Measurements from ENCODE around the gene PARD3. TPM values are rescaled to one million over a fixed set of nuclear protein-coding genes. Genes with fewer than 3 reads are reported as not detected.

PARD3 gene
- total RNA-seq, 1 donor from 2014 or later: 37.5 TPM

DNA sequence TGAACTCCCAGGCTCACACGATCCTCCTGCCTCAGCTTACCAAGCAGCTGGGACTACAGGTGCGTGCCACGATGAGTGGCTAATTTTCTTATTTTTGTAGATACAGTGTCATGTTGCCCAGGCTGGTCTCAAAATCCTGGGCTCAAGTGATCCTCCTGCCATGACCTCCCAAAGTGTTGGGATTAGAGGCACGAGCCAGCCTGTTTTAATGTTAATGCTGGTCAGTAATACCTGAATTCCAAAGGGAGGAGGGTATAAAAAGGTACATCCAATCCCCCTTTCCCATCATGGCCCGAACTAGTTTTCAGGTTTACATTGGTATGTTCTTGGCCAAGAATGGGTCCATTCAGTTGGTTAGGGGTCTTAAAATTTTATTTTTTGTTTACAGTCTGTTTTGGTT lies 329.1 kb downstream of the PARD3 start:
- DNase-seq (ENCODE audit: low spot score in 2 of 2): no peak
- H3K9me3 ChIP-seq: no peaks in the 10 kb centered on the region
- no peak overlapping the region for H3K27ac ChIP-seq
- intact Hi-C loops (cut with DNase I): no loop called here
- no peaks in the 10 kb centered on the region for H3K36me3 ChIP-seq
- no peaks in the 10 kb centered on the region for H3K27me3 ChIP-seq
- H3K4me3 ChIP-seq: no peak overlapping the region
- no peaks in the 10 kb centered on the region for H3K4me1 ChIP-seq
- TF ChIP-seq, protein P1, sequence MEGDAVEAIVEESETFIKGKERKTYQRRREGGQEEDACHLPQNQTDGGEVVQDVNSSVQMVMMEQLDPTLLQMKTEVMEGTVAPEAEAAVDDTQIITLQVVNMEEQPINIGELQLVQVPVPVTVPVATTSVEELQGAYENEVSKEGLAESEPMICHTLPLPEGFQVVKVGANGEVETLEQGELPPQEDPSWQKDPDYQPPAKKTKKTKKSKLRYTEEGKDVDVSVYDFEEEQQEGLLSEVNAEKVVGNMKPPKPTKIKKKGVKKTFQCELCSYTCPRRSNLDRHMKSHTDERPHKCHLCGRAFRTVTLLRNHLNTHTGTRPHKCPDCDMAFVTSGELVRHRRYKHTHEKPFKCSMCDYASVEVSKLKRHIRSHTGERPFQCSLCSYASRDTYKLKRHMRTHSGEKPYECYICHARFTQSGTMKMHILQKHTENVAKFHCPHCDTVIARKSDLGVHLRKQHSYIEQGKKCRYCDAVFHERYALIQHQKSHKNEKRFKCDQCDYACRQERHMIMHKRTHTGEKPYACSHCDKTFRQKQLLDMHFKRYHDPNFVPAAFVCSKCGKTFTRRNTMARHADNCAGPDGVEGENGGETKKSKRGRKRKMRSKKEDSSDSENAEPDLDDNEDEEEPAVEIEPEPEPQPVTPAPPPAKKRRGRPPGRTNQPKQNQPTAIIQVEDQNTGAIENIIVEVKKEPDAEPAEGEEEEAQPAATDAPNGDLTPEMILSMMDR (IDR thresholded peaks at IDR 0.05): no peak

DNA sequence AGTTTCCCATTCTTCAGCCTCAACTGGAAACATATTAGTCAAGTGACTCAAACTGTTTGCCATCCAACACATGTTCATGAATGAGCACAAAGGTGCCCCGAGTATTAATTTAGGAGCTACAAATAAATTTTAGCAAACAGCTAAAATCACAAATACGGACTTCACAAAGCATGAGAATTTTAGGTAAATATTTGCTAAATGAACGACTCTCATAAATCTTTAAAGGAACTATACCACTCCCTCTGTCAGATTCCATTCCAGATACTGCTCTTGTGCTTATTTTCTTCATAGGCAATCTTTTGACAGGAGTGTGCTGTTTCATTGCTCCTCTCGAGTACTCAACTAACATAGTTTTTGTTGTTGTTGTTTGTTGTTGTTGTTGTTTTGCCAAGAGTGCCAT lies 330.9 kb downstream of the PARD3 start:
- TF ChIP-seq, protein P1 (IDR thresholded peaks at IDR 0.05): no peak
- Histone ChIP-seq H3K9me3 (no peaks in the 10 kb centered on the region), H3K27me3 (no peaks in the 10 kb centered on the region), H3K27ac (no peak overlapping the region), H3K4me3 (no peak overlapping the region), H3K4me1 (no peaks in the 10 kb centered on the region), H3K36me3 (no peaks in the 10 kb centered on the region)
- intact Hi-C loops (cut with DNase I): no loop called here
- DNase-seq (ENCODE audit: low spot score in 2 of 2): no peak

DNA sequence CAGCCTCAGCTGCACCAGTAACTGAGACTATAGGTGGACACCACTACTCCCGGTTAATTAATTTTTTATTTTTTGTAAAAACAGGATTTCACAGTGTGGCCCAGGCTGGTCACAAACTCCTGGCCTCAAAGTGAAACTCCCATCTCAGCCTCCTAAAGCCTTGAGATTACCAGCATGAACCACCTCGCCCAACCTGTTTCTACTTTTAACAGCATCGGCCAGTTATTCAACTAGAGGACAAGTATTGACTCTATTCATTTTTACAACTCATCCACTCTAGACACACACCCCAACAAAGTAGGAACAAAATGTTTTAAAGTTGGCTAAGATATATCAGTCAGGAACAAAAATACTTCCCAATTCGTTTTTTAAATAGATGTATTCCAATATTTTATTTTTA lies 334.8 kb downstream of the PARD3 start:
- no peaks in the 10 kb centered on the region for H3K36me3 ChIP-seq

DNA sequence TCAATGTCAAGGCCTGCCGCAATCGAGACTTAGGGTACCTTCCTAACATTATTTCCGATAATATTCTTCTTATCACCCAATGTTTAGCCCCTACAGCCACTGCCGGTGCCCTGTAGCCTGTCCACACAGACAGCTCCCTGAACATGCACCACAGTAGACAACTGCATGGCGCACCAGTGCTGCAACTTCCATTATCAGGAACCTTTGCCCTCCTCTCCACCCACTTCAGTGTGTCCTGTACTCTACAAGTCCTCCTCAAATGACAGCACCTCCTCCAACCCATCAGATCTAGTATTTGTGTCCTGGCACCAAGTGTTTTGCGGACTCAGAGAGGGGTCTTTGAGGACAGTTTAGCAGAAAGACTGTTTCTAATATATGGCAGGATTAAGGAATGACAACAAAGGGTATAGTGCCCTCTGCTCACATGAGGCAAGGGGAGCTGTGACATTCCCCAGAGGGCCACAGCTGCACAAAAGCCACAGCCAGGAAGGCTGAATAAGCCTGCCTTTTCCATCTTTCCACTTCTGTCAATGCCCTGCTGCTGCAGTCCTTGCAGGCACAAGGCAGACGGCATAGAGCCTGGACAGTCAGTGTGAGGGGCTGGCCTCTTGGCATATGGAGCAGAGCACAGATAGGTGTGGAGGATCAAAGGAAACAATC lies 335.4 kb downstream of the PARD3 start:
- intact Hi-C loops (cut with DNase I): no loop called here
- Histone ChIP-seq H3K27me3 (no peaks in the 10 kb centered on the region), H3K4me3 (no peak overlapping the region), H3K27ac (no peak overlapping the region), H3K9me3 (no peaks in the 10 kb centered on the region), H3K36me3 (no peaks in the 10 kb centered on the region), H3K4me1 (peaks cover 0 to 6% of the 10 kb centered on the region in 2 donors)
- no peak for DNase-seq (ENCODE audit: low spot score in 2 of 2)
- TF ChIP-seq, protein P1 (IDR thresholded peaks at IDR 0.05): no peak

More for the DNA sequence above, 334.8 kb downstream of the PARD3 start:
- intact Hi-C loops (cut with DNase I): no loop called here
- Histone ChIP-seq H3K4me3 (no peak overlapping the region), H3K9me3 (no peaks in the 10 kb centered on the region), H3K27ac (no peak overlapping the region), H3K4me1 (peaks cover 0 to 6% of the 10 kb centered on the region in 2 donors), H3K27me3 (no peaks in the 10 kb centered on the region)
- TF ChIP-seq, protein P1 (IDR thresholded peaks at IDR 0.05): no peak
- no peak for DNase-seq (ENCODE audit: low spot score in 2 of 2)

DNA sequence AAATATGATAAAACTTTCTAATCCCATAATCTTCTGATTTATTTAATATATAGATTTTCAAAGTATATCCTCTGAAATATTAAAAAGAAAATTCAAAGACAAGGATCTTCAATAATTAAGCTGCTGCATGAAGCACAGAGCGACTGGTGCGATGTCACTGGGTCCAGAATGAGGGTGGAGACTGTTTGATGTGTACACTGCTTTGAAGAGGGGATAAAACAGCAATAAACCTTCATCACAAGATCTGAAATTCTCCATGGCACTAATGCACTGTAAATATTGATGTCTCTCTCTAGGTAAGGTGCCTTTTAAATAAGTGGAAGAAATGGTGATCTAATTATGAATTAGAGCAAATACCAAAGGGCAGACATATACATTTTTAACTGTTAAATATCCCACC lies 337.8 kb downstream of the PARD3 start:
- no peak for DNase-seq (ENCODE audit: low spot score in 2 of 2)
- Histone ChIP-seq H3K9me3 (no peaks in the 10 kb centered on the region), H3K27me3 (no peaks in the 10 kb centered on the region), H3K36me3 (no peaks in the 10 kb centered on the region), H3K4me3 (no peak overlapping the region), H3K27ac (no peak overlapping the region), H3K4me1 (peaks cover 0 to 6% of the 10 kb centered on the region in 2 donors)
- TF ChIP-seq, protein P1 (IDR thresholded peaks at IDR 0.05): no peak
- intact Hi-C loops (cut with DNase I): no loop called here

DNA sequence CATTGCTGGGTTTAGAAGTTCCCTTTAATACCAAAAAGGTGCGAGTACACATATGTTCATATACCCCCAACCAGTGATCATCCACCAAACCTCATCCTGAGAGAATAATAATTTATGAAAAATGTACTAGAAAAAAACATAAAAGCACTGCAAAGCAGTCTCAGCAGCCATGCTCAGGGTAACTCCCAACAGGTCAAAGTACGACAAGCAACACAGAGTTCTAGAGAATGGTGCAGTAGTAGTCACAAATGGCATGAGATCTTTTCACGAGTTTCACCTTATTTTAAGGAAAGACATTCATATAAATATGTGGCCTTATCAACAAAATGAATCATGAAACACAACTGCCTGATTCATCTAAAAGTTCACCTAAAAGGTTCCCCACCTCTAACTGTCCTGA lies 338.5 kb downstream of the PARD3 start:
- intact Hi-C loops (cut with DNase I): no loop called here
- no peaks in the 10 kb centered on the region for H3K27me3 ChIP-seq
- H3K4me1 ChIP-seq: peaks cover 0 to 6% of the 10 kb centered on the region in 2 donors
- no peaks in the 10 kb centered on the region for H3K9me3 ChIP-seq
- H3K4me3 ChIP-seq: no peak overlapping the region
- no peaks in the 10 kb centered on the region for H3K36me3 ChIP-seq
- H3K27ac ChIP-seq: no peak overlapping the region
- DNase-seq (ENCODE audit: low spot score in 2 of 2): no peak
- TF ChIP-seq, protein P1 (IDR thresholded peaks at IDR 0.05): no peak
